HG02678 (cell line): ENCODE data around the gene STRIP1.
"Not testable (repeated sequence)": the region's sequence is repeated elsewhere in the genome, so short reads cannot be mapped to it uniquely, and the experiment has no call there.

ENCODE experiments used
- ATAC-seq: cut with Tn5 transposase; IDR thresholded peaks from one replicate; pipeline ENCODE4 v1.9.1; 2021; ENCODE audit warnings: mild to moderate bottlenecking, moderate library complexity; ENCODE audit not compliant: unreplicated experiment

Gene STRIP1

DNA sequence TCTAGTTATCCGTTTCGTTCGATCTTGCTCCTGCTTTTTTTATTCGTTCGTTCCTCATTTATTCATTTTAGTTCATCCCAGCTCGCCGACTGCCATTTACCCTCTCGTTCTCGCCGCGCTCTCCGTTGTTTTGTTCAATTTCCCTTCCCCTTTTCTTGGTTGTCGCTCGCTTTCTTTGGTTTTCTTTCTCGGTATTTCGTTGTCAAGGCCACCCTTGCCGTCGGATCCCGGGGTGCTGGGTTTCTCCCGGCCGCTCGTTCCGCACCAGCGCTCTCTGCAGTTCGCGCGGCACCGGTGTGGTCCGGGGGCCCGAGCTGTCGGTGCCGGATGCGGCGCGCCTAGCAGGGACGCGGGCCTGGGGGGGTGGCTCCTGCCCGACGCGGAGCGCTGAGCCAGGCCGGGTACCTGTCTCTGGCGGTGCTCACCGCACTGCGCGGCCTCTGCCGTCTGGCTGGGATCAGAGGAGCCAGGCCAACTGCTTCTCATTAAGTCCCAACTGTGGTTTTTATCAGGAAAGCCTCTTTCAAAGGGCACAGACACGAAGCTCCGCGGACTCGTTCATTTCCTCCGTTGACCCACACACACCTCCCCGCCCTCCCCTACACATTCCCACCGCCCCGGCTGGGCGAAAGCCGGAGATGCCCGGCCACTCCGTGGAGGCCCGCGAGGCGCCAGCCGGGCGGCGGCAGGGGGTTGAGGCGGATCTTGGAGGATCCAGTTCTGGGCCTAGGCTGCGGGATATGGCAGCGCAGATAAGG is 34.4 kb downstream of the STRIP1 start:
- no peak for ATAC-seq

DNA sequence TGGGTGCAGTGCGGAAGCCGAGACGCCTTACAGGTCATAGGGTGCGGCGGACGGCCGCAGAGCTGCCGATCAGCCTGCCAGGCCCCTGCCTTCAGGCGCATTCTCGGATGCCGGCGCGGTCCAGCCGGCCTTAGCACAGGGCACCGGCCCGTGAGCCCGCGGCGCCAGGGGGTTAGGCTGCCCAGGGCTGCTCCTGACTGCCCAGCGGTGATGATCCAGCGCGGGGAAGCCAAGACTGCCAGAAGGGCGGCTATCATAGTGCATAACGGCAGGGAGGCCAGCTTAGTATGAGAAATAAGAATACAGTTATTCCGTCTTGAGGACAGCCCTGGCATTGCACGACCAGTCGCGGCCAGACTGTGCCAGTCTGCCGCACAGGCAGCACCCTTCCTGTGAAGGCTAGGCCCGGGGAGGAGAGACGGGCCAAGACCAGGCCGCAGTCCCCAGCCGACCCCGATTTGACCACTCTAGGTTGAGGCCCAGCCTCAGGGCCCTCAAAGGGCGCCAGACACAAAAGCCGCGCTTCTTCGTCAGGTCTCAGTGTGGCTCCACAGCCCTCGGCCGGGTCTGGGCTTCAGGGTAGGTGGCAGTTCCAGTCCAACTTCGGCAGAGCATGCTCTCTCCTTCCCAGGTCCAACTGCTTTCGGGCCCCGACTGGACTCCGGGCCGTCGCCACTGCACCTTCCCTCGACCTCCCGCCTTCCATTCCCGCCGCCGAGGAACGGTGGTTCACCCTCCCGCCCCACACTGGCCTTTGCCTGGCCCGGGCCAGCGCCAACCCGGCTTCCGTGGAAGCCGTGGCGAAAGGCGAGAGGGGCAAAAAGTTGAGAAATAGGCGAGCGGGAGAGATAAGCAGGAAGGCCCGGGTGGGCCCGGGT is 35.2 kb downstream of the STRIP1 start:
- ATAC-seq: no peak

DNA sequence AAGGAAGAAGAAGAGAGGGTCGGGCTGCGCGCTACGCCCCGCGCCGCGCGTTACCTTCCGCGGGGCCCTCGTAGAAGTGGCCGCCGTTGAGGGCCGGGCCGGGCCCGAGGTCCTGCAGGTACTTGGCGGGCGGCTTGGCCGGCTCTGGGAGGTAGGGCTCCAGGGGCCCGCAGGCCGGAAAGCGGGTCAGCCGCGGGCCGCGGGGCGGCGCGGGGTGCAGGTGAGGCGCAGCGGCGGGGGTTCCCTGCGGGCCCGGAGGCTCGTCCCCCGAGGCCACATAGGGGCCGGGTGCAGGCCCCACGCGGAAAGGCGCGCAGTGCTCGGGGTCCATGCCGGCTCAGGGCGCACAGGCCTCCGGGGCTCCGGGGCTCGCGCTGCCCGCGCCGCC is 35.9 kb downstream of the STRIP1 start:
- no peak for ATAC-seq

DNA sequence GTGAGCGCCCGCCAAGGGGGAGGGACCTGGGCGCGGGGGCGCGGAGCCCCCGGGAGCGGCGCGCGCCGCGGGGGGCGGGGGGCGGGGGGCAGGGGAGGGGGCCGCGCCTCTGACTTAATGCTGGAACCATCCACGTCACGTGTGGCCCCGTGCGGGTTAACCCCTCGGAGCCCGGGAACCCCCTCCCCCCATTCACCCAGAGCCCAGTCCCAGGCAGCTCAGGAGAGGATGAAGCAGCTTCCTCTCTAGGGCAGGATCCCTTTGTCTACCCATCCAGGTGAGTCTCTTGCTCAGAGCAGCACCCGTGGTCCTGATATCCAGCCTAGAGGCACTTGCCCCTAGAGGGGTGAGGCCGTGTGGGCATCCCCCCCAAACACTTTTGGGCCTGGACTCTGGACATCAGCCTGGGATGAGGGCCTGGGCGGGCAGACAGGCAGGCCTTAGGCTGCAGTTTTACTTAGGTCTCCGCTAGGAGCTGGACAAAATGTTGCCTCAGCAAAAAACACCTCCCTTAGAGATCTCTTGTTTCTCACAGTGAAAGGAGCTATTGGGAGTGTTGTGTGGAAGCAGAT is 36.3 kb downstream of the STRIP1 start, which contains the start of gene ALX3:
Gene ALX3, minus strand, starts transcription at position 2 of the 572 bp plus-strand sequence. CDS start 60 bp downstream, outside the sequence.
- no peak for ATAC-seq

DNA sequence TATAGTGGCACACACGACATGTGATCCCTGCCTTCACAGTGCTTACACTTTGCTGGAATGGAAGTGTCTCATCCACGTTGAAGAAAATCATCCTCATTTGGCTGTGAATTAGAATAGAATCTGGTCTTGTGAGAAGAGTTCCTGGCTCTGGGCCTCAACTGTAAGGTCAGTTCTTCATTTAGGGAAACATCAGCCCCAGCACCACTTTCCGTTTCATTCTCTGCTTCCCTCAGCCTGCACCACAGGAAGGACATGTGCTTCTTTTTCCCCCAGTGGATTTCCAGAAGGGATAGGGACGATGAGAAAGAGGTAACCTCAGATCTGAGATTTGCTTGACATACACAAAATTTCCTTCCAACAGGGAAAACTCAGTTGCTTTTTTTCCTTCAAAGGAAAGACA is 39.7 kb downstream of the STRIP1 start:
- no peak for ATAC-seq

DNA sequence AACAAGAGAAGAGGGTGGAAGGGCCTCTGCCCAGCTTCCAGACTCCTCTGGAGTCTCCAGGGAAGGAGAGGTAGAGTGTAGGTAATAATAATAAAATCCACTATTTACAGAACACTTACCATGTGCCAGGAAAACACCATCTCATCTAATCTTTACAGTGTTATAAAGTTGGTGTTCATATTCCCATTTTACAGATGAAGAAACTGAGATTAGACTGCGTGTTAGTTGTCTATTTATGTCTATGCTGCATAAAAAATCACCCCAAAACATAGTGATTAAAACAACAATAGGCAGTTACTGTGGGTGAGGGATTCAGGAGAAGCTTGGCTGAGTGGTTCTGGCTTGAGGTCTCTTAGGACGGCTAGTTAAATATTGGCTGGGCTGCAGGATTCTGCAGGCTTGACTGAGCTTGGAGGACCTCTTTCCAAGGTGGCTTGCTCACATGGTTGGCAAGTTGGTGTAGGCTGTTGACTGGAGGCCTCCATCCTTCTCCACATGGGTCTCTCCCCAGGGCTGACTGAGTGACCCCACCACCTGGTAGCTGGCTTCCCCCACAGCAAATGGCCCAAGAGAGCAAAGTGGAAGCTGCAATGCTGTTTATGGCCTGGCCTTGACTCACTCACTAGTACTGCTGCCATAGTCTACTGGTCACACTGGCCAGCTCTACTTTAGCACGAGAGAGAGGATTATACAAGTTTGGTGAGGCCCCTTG is 42.5 kb downstream of the STRIP1 start:
- no peak for ATAC-seq

DNA sequence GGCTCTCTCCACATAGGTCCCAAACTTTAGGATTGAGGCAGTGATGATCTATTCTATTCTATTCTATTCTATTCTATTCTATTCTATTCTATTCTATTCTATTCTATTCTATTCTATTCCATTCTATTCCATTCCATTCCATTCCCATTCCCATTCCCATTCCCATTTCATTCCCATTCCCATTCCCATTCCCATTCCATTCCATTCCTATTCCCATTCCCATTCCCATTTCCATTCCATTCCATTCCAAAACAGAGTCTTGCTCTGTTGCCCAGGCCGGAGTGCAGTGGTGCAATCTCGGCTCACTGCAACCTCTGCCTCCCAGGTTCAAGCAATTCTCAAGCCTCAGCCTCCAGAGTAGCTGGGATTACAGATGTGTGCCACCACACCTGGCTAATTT is 45.6 kb downstream of the STRIP1 start:
- ATAC-seq: not testable (repeated sequence)

DNA sequence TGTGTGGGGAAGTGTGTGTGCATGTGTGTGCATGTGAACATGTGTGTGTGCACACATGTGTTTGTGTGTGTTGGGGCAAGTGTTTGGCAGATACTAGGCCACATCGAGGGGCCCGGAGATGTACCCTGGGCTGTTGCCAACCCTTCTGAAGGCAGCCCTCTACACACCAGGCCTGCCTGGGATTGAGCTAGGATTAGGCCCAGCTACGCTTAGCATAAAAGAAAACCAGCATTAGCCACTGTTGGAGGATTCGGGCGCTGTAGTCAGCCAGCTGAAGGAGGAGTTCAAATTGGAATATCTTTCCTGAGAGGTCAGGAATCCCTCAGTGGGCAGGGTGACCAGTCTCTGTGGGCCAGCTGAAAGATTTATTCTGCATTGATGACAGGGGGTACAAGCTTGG is 46.6 kb downstream of the STRIP1 start:
- ATAC-seq: no peak

DNA sequence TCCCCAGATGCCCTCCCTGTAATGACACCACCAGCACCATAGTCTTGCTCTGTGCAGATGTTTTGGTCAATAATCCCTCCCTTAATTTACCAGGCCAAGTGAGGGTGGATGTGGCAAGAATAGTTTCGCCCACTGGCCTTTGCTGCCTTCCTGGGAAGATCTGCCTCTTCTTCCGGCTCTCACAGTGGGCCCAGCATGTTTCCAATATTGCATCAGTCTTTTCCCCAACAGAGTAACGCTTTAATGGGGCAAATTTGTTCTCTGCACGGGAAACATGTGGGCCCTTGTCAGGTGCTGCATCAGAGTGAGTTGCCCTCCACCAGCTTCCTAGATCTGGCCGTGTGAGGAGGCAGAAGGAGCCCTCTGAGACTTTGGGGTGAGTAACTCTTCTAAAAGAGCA is 48.1 kb downstream of the STRIP1 start:
- no peak for ATAC-seq

DNA sequence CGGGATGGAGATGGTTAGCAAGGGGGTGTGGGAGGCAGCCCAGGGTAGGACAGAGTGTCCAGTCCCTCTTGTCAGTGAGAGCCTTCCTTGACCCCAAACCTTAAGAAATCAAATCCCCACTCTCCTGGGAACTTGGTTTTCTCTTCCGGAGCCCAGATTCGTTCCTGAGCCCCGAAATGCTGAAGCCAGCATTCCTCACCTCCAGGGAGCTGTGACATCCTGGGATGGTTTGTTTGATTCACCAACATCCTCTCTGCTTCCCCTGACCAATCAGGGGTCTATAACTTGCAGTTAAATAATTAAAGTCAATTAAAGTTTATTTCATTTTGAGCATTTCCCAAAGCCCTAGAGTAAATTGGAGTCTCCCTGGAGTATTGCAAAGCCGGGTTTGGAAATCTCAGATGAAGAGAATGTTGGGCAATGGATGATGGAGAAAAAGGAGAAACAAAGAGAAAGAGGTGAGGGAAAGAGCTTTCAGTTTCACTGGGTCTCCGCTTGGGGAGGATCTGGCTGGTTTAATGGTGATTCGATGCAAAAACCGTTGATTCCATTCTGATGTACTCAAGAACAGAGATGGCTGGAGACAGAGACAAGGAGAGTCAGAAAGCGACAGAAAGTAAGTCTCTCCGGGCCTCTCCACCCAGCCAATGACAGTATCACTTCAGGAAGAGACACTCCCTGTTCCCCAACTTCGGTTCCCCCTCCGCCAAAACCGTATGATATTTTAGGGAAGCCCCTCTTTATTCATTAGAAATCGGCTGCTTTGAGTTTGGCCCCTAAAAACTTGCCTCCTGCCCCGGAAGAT is 48.8 kb downstream of the STRIP1 start:
- ATAC-seq: no peak

DNA sequence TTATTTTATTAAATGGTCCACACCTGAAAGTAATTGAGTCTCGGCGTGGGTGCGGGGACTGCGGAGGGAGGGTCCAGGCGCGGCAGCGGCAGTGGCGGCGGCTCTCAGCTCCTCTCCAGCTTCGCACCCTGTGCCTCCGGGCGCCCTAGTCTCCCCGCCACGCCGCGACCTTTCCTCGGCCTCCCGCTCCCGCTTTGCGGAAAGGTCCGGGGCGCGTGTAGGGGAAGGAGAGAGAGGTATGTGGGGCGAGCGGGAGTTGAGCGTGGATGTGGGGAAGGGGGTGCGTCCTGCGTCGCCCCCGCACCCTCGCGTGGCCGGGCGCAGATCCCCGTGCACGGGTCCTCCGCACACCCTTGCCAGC is 49.4 kb downstream of the STRIP1 start:
- no peak for ATAC-seq

DNA sequence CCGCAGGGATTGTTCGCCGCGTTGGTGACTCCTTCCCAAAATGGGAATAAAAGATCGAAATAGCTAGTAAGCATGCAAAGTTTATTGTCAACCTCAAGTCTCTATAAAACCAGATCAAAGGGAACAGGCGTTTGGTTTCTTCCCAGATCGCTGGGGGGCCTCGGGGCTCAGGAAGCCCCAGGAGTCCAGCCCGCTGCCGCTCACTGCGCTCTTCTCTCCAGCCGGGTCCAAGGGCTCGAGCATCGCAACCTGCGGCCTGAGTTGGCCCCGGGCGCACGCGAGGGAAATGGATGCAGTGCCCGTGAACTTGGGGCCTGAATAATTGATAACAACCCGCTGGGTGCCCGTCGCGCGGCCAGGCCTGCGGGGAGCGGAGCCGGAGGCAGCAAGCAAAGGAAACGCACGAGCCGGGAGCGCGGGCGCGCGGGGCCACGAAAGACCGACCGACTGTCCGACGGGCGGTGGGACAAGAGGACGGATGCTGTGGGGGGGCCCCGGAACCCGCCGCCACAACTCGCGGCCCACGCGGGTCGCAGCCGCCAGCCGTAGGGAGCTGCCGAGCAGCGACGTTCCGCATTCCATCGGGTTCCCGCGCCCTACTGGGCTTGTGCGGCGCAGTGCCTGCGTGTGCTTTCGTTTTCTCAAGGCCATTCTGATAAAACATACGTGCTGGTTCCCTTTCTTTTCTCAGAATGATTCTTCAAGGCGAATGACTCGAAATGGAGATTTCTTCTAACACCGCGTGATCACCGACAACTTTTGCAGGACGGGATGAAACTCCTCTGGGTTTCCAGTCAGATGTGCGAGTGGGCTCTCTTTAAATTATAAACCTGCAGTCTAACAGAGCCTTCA is 50.0 kb downstream of the STRIP1 start:
- no peak for ATAC-seq

DNA sequence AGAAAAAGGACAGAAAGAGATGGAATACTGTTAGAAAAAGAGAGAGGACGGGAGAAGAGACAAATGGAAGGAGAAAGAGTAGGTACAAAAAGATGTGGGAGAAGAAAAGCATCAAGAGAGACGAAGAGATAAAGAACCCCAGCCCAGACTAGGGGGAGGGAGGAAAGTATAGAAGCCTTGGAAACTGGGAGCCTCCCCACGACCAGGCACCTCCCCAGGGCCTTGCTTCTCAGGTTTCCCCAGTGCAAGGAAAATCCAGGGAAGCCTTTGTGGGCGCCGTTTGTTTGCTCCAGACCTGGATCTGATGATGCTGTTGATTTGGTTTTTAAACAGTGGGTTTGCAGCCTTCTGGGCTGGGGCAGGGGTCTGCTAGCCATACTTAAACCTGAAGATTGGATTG is 51.2 kb downstream of the STRIP1 start:
- no peak for ATAC-seq

DNA sequence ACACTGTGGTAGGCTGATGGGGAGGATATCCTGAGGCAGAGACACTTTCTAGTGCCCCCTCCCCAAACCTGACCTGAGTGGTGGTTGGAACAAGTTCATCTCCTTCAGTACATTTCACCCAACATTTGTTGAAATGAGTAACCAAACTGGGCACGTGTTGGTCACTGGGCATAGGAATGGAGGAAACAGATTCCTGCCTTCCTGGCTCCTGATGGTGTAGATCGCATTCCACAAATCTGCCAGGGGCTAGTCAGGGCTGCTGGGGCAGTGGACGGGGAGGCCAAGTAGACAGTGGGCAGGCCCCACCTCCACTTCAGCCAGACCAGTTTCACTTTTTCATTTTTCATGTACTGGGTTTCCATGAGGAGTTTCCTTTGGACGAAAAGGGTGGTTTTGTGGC is 52.5 kb downstream of the STRIP1 start:
- no peak for ATAC-seq

DNA sequence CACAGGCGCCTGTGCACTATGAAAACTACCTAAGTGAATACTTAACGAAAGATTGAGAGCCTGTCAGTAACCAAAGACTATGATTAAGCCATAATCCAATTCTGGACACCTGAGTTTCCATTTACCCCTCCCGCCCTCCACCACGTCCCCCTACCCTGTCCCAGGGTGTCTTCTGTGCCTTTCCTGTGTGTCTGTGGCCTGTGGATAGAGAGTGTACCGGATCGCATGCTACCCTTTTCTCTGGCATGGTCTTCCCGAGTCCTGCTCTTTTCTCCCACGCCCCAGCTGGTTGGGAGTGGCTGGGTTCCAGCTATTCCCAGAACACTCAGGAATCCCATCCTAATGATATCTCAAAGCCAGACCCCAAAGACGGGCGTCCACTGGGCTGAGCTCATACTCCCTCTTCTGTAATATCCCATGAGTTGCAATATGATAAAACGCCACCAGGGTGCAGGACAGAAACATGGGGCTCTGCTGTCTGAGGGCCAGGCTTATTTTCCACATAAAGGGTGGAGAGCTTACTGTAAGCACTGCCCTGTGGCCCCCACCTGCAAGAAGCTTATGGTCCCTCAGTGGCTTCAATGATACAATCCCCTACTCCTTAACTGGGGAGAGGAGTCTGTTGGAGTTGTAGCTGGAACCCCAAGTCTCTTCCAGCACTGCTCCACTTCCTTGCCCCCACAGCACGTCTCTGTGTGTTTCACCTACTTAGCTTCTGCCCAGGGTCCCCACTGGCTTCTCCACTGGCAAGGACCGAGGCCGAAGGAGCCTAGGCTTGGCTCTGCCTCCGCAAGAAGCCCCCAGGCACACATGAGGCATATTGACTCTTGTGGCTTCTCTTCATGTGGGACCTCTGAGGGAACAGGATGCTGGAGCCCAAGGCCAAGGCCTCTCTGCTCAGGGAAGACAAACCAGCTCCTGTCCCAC is 53.7 kb downstream of the STRIP1 start:
- ATAC-seq: peak; percentile 60

DNA sequence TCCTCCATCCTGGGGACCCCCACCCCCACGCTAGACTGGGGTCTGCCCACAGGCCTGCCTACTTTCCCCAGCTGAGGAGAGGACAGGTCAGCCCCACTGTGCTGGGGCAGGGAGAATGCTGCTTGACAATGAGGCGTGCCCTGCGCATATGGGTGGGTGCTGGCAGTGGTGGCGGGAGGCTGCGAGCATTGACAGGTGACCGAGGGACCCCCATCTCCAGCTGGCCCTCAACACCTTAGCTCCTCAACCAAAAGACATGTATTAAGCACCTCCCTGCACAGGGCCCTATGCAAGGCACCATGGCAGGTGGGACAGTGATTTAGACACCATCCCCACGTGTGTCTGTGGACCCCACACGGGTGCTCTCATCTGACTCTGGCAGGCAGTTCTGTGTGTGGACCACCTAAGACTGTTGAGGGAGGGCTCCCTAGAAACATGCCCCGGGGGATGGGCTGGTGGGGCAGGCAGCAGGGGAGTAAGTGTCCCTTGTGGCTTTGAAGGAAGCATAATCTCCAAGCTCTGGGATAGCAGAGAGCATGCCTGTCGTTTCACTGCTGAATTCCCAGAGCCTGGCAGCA is 54.4 kb downstream of the STRIP1 start:
- ATAC-seq: no peak

DNA sequence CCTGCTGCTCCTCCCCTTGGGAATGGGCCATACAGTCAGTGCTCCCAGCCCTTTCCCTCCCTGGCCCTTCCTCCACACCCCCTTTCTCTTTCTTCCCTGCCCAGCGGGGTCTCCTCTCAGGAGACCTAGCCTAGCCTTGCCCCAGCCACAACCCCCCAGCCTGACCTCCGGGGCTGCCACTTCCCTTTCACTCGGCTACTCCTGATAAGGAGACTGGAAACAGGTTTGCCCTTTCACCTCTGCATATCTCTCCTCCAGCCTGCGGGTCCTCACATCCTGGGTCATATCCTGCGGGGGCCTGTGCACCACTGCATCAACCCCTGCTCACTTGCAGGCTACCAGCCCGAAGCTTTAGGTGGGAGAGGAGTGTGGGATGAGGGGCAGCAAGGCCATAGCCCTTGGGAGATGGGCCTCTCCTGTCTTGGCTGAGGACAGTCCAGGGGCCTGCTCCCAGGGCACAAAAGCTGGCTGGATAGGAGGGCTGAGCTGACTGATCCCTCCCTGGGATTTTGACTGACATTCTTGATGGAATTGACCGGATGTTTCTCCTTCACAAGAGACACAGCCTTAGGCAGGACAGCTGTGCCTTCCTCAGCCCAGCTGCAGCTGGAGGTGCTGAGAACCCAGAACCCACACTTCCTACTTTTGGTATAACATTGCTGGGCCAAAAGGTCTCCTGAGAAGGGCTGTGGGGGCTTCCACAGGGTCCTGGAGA is 55.3 kb downstream of the STRIP1 start:
- ATAC-seq: no peak
